C4-2B (cell line): ENCODE measurements around the gene CTAG1B.

Experiments used
- H3K27ac ChIP-seq: fragments of 450-650 bp; 2 replicates; pipeline ENCODE4 v1.5.1; 2017
- CTCF ChIP-seq: fragments of 450-650 bp; conservative IDR thresholded peaks from 2 replicates; pipeline ENCODE4 v1.5.1; 2017; ENCODE audit warnings: mild to moderate bottlenecking
- ZFX ChIP-seq: fragments of 450-650 bp; IDR thresholded peaks from 2 replicates; pipeline ENCODE4 v1.6.1; 2017

Gene CTAG1B

GRCh38 chrX:154603438-154604430 is 15.3 kb downstream of the CTAG1B start:
- no peak overlapping the region for H3K27ac ChIP-seq
- no peak for TF ChIP-seq ZFX
- TF ChIP-seq CTCF: no peak

- no peak for TF ChIP-seq CTCF
- TF ChIP-seq ZFX: no peak
- no peak overlapping the region for H3K27ac ChIP-seq
These were observed 16.2 kb downstream of the CTAG1B start for GRCh38 chrX:154602766-154603437.

GRCh38 chrX:154602226-154602625 is 16.9 kb downstream of the CTAG1B start:
- no peak overlapping the region for H3K27ac ChIP-seq
- TF ChIP-seq ZFX (no peak), CTCF (no peak)

- TF ChIP-seq CTCF (no peak), ZFX (no peak)
These were observed 18.2 kb downstream of the CTAG1B start for GRCh38 chrX:154600759-154601374.

GRCh38 chrX:154599531-154599930 is 19.6 kb downstream of the CTAG1B start:
- H3K27ac ChIP-seq: no peak overlapping the region
- TF ChIP-seq ZFX (no peak), CTCF (no peak)

More at GRCh38 chrX:154600759-154601374, 18.2 kb downstream of the CTAG1B start:
- no peak overlapping the region for H3K27ac ChIP-seq

- TF ChIP-seq CTCF (no peak), ZFX (no peak)
- no peak overlapping the region for H3K27ac ChIP-seq
These were observed 20.4 kb downstream of the CTAG1B start for GRCh38 chrX:154598656-154599055.

- H3K27ac ChIP-seq: no peak overlapping the region
These were observed 21.9 kb downstream of the CTAG1B start for GRCh38 chrX:154597221-154597620.

More at GRCh38 chrX:154597221-154597620, 21.9 kb downstream of the CTAG1B start:
- no peak for TF ChIP-seq ZFX
- TF ChIP-seq CTCF: no peak
